Stomach smooth muscle (tissue), 2 donors: ENCODE data around the gene MLC1.

Experiments
- H3K27ac ChIP-seq: one replicate; pipeline ENCODE4 v1.7.0; 2013; ENCODE audit warnings: mild to moderate bottlenecking, low read length, inconsistent platforms
- H3K27me3 ChIP-seq, 2 donors: one replicate each; pipeline ENCODE4 v1.7.0; 2013; ENCODE audit warnings: low read length in 2 of 2; ENCODE audit not compliant: insufficient read depth in 2 of 2, control insufficient read depth in 1 of 2
- H3K36me3 ChIP-seq, 2 donors: one replicate each; pipeline ENCODE4 v1.7.0; 2013; ENCODE audit warnings: low read length in 2 of 2; ENCODE audit not compliant: control insufficient read depth in 2 of 2, insufficient read depth in 2 of 2
- H3K4me1 ChIP-seq: one replicate; pipeline ENCODE4 v1.7.0; 2013; ENCODE audit warnings: low read length; ENCODE audit not compliant: control insufficient read depth, insufficient read depth
- H3K4me3 ChIP-seq, 2 donors: one replicate each; pipeline ENCODE4 v1.7.0; 2013; ENCODE audit warnings: low read length in 2 of 2
- H3K9ac ChIP-seq, 2 donors: one replicate each; pipeline ENCODE4 v1.7.0; 2013; ENCODE audit warnings: low read length in 2 of 2, mild to moderate bottlenecking in 1 of 2
- H3K9me3 ChIP-seq, 2 donors: one replicate each; pipeline ENCODE4 v1.7.0; 2013; ENCODE audit warnings: low read length in 2 of 2; ENCODE audit not compliant: control insufficient read depth in 2 of 2
- donor health status: healthy.
- donor health status: Pancreatic carcinoma.

The MLC1 gene

GRCh38 chr22:50046019-50046415 is 39.2 kb downstream of the MLC1 start:
- Histone ChIP-seq H3K9me3 (no peaks in the 10 kb centered on the region), H3K27ac (no peak overlapping the region), H3K4me3 (no peak overlapping the region), H3K9ac (no peak overlapping the region), H3K4me1 (no peaks in the 10 kb centered on the region), H3K27me3 (peaks cover 17 to 21% of the 10 kb centered on the region in 2 donors), H3K36me3 (no peaks in the 10 kb centered on the region)

GRCh38 chr22:50045211-50046018 is 39.8 kb downstream of the MLC1 start:
- Histone ChIP-seq H3K36me3 (no peaks in the 10 kb centered on the region), H3K27ac (no peak overlapping the region), H3K4me3 (no peak overlapping the region), H3K27me3 (peaks cover 17 to 21% of the 10 kb centered on the region in 2 donors), H3K9me3 (no peaks in the 10 kb centered on the region), H3K9ac (no peak overlapping the region), H3K4me1 (no peaks in the 10 kb centered on the region)

- no peak overlapping the region for H3K4me3 ChIP-seq
- no peak overlapping the region for H3K9ac ChIP-seq
- no peak overlapping the region for H3K27ac ChIP-seq
- H3K27me3 ChIP-seq = peaks cover 18 to 21% of the 10 kb centered on the region in 2 donors
- H3K36me3 ChIP-seq = no peaks in the 10 kb centered on the region
- no peaks in the 10 kb centered on the region for H3K4me1 ChIP-seq
- H3K9me3 ChIP-seq = no peaks in the 10 kb centered on the region
Measured at GRCh38 chr22:50044485-50045118, 40.6 kb downstream of the MLC1 start.

GRCh38 chr22:50041361-50042065 is 43.7 kb downstream of the MLC1 start:
- Histone ChIP-seq H3K27me3 (peaks cover 16 to 21% of the 10 kb centered on the region in 2 donors), H3K9ac (no peak overlapping the region), H3K27ac (no peak overlapping the region), H3K4me3 (no peak overlapping the region), H3K4me1 (no peaks in the 10 kb centered on the region), H3K9me3 (peaks cover 0 to 11% of the 10 kb centered on the region in 2 donors), H3K36me3 (no peaks in the 10 kb centered on the region)

- H3K4me3 ChIP-seq = no peak overlapping the region
- H3K9ac ChIP-seq = no peak overlapping the region
- peaks cover 16 to 21% of the 10 kb centered on the region in 2 donors for H3K27me3 ChIP-seq
- no peaks in the 10 kb centered on the region for H3K36me3 ChIP-seq
- H3K9me3 ChIP-seq = peaks cover 0 to 11% of the 10 kb centered on the region in 2 donors
- H3K4me1 ChIP-seq = no peaks in the 10 kb centered on the region
- H3K27ac ChIP-seq = no peak overlapping the region
Measured at GRCh38 chr22:50040717-50041116, 44.5 kb downstream of the MLC1 start.

GRCh38 chr22:50039669-50040443 is 45.4 kb downstream of the MLC1 start:
- peaks cover 0 to 11% of the 10 kb centered on the region in 2 donors for H3K9me3 ChIP-seq
- H3K36me3 ChIP-seq = no peaks in the 10 kb centered on the region
- no peak overlapping the region for H3K9ac ChIP-seq
- no peaks in the 10 kb centered on the region for H3K4me1 ChIP-seq
- peaks cover 19 to 20% of the 10 kb centered on the region in 2 donors for H3K27me3 ChIP-seq
- H3K27ac ChIP-seq = no peak overlapping the region
- no peak overlapping the region for H3K4me3 ChIP-seq

GRCh38 chr22:50035976-50036724 is 49.1 kb downstream of the MLC1 start:
- Histone ChIP-seq H3K4me3 (no peak overlapping the region), H3K9me3 (peaks cover 0 to 11% of the 10 kb centered on the region in 2 donors), H3K4me1 (no peaks in the 10 kb centered on the region), H3K9ac (no peak overlapping the region), H3K36me3 (no peaks in the 10 kb centered on the region), H3K27ac (no peak overlapping the region), H3K27me3 (peaks cover 6 to 10% of the 10 kb centered on the region in 2 donors)

- Histone ChIP-seq H3K9me3 (peaks cover 0 to 11% of the 10 kb centered on the region in 2 donors), H3K4me1 (no peaks in the 10 kb centered on the region), H3K27me3 (peaks cover 10 to 12% of the 10 kb centered on the region in 2 donors), H3K27ac (no peak overlapping the region), H3K36me3 (no peaks in the 10 kb centered on the region), H3K4me3 (no peak overlapping the region), H3K9ac (no peak overlapping the region)
Measured at GRCh38 chr22:50035131-50035881, 49.9 kb downstream of the MLC1 start.

GRCh38 chr22:50034126-50035081 is 50.8 kb downstream of the MLC1 start:
- no peaks in the 10 kb centered on the region for H3K4me1 ChIP-seq
- no peaks in the 10 kb centered on the region for H3K36me3 ChIP-seq
- no peak overlapping the region for H3K27ac ChIP-seq
- peaks cover 10 to 18% of the 10 kb centered on the region in 2 donors for H3K27me3 ChIP-seq
- no peak overlapping the region for H3K9ac ChIP-seq
- peaks cover 0 to 10% of the 10 kb centered on the region in 2 donors for H3K9me3 ChIP-seq
- H3K4me3 ChIP-seq = no peak overlapping the region
